H4 (cell line): ENCODE results near the gene XRCC1. TPM values are rescaled to one million over a fixed set of nuclear protein-coding genes. Genes with fewer than 3 reads are reported as not detected.
"Not testable (repeated sequence)": the region's sequence is repeated elsewhere in the genome, so short reads cannot be mapped to it uniquely, and the experiment has no call there.

Experiments
- DNase-seq: peaks from one replicate; pipeline ENCODE4 v3.0.0-alpha.2; 2015; ENCODE audit warnings: low spot score
- total RNA-seq: library from RNA; depleted of rRNA; stranded (reverse); fragments of >200 nt; shearing (Covaris generic); gene quantifications from 2 replicates; pipeline ENCODE4 v1.2.3, GENCODE V29; 2014; rRNA removed

XRCC1 gene
- total RNA-seq, result 29.2 and 31.0 TPM in 2 replicates

DNA sequence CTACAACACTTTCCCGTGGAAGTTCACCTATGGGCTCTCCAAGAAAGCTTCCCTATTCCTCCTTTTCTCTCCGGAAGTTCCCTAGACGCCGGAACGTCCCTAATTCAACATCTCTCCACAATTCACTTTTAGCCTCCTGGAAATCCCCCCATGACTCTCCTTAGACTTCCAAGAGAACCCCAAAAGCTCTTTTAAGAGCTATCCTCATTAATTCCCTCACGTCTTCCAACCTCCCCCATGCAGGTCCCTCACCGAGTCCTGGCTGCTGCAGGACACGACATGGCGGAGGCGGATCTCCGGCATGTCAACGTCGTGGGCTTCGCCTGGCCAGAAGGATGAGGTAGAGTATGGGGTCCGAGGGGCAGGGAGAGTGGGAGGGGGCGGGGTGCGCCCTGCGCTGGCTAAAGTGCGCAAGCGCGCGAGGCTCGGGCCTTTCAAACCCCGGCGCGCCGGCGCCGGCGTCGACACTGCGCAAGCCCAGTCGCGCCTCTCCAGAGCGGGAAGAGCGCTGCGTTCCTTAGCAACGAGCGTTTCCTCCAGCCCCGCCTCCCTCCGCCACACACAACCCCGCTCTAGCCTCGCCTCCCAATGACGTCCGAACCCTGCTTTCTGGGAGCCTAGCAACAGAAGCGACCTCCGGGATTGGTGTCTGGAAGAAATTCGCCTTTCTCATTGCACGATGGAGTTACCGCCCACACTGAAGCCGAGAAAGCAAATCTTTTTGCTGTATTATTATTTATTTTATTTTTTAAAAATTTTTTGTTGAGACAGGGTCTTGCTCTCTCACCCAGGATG is at the start of gene XRCC1, which contains the start of gene PINLYP:
Gene XRCC1, minus strand, starts transcription at position 372 of the 795 bp plus-strand sequence. Its CDS starts 69 bp downstream, at position 303.
Gene PINLYP, plus strand, starts transcription at position 646 of the 795 bp plus-strand sequence. CDS start 1,391 bp downstream, outside the sequence.
- DNase-seq, result peak; percentile 99

DNA sequence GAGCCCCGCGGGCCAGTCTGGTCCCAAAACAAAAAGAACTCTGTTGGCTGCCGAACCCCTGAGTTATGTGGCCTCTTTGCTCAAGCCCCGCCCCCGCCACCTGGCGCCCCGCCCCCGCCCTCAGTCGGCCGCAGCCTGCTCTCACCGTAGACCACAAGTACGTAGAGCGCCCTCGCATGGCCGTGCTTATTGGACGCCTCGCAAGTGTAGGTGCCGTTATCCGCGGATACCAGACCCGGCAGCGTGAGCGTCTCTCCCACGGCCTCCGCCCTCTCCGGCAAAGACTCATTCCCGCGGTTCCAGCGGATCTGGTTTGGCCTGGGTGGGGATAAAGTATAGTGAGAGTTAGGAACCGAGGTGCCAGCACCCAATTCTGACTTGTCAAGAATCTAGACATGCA is 49.6 kb upstream of the XRCC1 start:
- no peak for DNase-seq

DNA sequence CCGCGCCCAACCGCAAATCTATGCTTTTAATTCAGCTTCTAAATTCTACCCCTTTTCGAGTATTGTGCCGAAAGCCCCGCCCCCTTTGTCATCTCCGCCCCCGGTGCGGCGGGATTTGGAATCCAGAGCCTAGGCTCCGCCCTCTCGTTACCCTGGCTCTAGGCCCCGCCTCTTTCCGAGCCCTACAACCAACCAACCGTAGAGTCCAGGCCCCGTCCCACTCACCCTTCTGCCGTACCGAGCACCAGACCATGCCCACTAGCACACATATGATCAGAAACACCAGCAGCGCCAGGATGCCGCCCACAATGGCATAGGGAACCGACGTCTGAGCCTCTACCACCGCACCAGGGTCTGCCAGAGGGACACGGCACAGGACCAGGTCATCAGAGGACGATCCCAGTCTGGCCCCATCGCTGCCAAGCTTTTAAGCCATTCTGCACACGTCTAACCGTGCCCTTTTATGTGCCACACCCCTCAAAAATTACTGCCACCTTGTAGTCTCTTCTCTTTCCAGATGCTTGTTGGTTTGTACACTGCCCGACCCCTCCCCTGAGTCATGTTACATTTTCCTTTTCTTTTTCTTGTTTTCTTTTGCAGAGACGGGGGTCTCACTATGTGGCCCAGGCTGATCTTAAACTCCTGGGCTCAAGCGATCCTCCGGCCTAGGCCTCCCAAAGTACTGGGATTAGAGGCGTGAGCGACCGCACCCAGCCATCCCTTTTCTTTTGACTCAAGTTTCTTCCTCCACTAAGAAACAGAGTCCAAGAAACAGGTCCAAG is 48.8 kb upstream of the XRCC1 start:
- no peak for DNase-seq

DNA sequence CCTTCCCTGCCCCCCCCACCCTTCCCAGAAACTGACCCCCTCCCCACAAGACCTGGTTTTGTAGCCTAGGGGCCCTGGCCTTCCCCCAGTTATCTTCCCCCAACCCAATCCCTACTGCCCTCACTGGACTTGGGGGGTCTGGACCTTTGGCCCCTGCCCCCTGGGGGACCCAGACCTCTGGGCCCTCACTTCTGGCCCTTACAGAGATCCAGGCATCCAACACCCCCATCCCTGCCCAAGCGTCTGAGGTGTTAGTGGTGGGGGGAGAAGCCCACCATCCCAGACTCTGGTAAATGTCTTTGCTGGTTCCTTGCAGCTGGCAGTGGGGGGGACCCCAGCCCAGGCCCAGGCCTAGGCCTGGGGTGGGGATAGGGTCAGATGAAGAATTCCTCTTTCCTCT is 47.6 kb upstream of the XRCC1 start:
- no peak for DNase-seq

- no peak for DNase-seq
Measured at GRCh38 chr19:43622070-43622469, 46.7 kb upstream of the XRCC1 start.

- DNase-seq, result no peak
Measured at GRCh38 chr19:43620061-43621001, 45.0 kb upstream of the XRCC1 start.

DNA sequence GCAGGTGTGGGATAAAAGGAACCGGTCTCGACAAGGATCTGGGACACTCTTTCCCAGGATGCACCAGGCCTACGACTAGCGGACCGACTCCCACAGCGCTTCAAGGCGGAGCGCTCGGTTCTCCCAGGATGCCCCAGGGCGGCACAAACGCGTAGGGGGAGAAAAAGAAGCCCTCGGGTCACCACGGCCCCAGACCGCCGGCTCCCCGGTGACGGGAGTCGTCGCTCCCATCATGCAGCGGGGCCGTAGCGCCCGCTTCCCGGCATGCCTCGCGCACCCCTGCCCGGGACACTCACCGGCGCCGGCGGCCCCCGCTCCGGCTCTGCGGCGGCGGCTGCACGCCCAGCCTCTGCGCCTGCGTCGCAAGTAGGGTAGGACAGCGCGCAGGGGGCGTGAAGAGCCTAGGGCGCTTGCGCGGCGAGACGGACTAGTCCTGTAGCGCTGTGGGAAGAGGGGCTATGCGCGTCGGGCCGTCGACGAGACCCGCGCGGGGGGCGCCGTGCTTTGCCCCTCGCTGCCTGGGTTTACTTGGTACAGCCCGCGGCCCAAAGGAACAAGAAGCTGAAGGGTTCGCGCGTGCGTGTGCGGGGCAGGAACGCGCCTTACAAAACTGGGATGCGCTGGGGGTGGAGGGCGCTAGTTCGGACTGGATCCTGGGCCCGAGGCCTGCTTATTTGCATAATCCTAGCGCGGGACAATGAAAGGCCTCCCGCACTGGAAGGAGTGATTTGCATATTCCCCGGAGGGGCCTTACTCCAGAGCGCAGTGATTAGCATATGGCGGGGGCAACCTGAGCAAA is 44.1 kb upstream of the XRCC1 start, which contains the start of gene ZNF428:
Gene ZNF428, minus strand, starts transcription at position 368 of the 799 bp plus-strand sequence. CDS start 5,325 bp downstream, outside the sequence.
- peak; percentile 84 for DNase-seq

DNA sequence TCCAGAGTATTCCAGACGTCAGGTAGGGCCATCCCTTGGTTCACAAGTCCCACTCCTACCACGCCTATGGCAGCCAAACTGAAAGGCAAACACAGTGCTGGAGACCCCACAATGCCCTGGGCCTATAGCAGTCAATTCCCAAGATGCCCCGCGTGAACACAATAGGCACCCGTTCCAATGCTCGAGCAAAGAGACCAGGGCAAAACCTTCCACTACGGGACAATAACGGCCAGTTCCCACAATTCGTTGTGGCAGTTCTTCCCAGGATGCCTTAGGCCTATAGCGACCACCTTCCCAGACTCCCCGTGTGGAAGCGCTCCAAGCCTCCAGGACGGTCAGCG is 43.6 kb upstream of the XRCC1 start:
- DNase-seq, result no peak

DNA sequence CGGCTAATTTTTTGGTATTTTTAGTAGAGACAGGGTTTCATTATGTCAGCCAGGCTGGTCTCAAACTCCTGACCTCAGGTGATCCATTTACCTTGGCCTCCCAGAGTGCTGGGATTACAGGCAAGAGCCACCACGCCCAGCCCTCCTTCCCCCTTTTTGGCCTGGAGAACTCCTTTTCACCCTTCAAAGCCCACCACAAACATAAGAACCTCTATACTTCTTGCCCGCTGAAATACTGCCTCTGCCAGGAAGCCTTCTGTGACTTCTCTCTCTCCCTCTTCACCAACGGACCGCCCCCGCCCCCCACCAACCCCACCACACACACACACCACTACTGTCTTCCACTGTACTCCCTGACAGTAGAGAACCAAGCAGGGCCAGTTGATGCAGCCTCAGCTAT is 41.6 kb upstream of the XRCC1 start:
- no peak for DNase-seq

- no peak for DNase-seq
Measured at GRCh38 chr19:43616306-43616705, 41.0 kb upstream of the XRCC1 start.

DNA sequence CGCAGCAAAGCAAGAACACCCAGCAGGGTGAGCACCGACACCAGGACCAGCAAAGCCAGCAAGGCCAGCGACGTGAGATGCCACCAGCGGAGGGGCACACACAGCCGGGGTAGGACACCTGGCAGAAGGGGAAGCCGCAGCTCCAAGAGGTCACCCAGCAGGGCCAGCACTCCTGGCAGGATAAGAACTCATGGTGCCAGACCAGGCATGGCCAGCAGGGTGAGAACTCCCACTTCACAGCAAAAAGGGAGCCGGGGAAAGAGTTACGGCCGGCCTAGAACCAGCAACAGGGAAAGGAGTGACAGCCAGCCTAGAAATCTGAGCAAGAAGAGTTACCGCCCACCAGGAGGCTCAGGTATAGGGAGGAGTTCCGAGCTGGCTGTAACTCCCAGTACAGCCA is 37.0 kb upstream of the XRCC1 start:
- no peak for DNase-seq

- DNase-seq, result no peak
Measured at GRCh38 chr19:43611788-43612187, 36.5 kb upstream of the XRCC1 start, which contains the start of gene SRRM5. Gene SRRM5, plus strand, starts transcription at chr19:43612088. Its CDS starts 34 bp downstream, at chr19:43612122.

DNA sequence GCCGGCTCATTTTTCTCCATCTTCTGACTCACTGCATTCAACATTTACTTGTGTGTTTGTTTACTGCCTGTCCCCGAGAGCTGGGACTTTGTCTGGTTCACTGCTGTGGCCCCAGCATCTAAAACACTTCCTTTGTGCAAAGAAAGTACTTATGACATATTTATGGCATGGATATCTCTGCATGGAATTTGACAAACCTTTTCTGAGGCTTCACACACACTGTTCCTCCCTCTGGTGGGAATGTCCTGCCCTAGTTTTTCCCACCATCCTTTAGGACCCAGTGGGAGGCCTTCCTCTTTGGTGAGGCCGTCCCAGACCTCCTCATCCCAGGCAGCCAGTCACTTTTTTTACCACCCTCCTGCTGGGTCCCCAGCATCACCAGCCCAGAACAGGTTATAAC is 35.2 kb upstream of the XRCC1 start:
- DNase-seq, result no peak

- DNase-seq, result no peak
Measured at GRCh38 chr19:43609872-43610271, 34.5 kb upstream of the XRCC1 start.

- DNase-seq, result no peak
Measured at GRCh38 chr19:43607238-43608205, 32.2 kb upstream of the XRCC1 start.

GRCh38 chr19:43606569-43607229 is 31.4 kb upstream of the XRCC1 start:
- no peak for DNase-seq

DNA sequence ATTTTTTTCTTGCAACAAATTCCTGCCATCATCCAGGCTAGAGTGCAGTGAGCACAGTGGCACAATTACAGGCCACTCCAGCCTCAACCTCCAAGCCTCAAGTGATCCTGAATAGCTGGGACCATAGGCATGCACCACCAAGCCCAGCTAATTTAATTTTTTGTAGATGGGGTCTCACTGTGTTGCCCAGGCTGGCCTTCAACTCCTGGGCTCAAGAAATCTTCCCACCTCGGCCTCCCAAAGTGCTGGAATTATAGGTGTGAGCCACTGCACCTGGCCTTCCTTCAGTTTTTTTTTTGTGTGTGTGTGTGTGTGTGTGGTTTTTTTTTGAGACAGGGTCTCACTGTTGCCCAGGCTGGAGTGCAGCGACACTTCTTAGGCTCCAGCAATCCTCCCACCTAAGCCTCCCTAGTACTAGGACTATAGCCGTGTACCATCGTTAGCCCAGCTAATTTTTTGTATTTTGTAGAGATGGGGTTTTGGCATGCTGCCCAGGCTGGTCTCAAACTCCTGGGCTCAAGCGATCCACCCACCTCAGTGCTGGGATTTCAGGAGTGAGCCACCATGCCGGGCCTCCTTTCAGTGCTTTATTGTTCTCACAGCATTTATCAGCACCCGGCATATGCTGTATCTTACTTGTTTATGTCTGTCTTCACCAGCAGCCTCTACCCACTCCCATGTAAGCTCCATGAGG is 30.7 kb upstream of the XRCC1 start:
- DNase-seq, result no peak

- DNase-seq, result not testable (repeated sequence)
Measured at GRCh38 chr19:43600326-43600725, 25.0 kb upstream of the XRCC1 start.
